Measurements from ENCODE around the gene ZBTB16.

Gene ZBTB16

DNA sequence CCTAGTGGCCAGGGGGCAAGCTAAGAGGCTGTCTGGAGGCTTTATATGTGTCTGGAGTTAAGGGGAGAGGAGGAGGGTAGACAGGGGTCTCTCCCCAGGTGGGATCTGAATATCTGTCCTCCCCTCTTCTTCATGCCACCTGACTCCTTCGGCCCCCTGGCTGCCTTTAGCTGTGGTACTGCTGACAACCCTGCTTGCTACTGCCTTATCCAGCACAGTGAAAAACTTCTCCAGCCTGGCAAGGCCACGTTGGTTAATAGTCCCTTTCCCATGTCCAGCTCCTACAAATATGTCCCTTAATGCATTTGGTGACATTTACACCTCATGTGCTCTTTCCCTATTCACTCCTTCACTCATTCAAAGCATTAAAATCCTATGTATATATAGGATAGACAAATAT, 194.3 kb downstream of the ZBTB16 start:
- no peak for FAIRE-seq

DNA sequence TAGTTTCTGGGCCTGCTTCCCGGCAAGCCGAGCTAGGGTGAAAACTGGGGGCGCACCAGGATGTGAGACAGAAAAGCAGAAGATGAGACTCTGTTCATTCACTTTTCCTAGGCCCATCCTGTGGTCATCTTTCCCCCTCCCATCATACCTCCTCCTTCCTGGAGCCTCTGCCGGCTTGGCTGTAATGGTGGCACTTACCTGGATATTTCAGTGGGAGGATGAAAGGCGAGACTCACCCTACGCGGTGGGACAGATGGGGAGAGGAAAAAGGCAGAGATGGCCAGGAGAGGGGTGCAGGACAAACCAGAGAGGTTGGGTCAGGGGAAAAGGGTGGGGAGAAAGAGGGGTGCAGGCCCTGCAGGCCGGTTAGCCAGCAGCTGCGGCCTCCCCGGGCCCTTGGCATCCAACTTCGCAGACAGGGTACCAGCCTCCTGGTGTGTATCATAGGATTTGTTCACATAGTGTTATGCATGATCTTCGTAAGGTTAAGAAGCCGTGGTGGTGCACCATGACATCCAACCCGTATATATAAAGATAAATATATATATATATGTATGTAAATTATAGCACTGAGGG, 195.1 kb downstream of the ZBTB16 start:
- DNase-seq (ENCODE audit: insufficient read length, low spot score) (no peak), FAIRE-seq (no peak)

More for the DNA sequence above, 194.3 kb downstream of the ZBTB16 start:
- no peak for DNase-seq (ENCODE audit: insufficient read length, low spot score)

DNA sequence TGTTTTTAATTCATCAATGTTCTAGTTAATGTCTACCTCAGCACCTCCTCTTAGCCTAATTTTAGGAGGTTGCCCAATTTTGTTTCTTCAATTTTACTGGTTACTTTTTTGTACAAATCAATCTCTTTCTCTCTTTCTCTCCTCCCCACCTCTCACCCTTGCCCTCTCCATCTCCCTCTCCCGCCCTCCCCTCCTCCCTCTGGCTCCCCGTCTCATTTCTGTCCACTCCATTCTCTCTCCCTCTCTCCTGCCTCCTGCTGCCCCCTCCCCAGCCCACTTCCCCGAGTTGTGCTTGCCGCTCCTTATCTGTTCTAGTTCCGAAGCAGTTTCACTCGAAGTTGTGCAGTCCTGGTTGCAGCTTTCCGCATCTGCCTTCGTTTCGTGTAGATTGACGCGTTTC, 195.8 kb downstream of the ZBTB16 start:
- FAIRE-seq (no peak), DNase-seq (ENCODE audit: insufficient read length, low spot score) (no peak)

DNA sequence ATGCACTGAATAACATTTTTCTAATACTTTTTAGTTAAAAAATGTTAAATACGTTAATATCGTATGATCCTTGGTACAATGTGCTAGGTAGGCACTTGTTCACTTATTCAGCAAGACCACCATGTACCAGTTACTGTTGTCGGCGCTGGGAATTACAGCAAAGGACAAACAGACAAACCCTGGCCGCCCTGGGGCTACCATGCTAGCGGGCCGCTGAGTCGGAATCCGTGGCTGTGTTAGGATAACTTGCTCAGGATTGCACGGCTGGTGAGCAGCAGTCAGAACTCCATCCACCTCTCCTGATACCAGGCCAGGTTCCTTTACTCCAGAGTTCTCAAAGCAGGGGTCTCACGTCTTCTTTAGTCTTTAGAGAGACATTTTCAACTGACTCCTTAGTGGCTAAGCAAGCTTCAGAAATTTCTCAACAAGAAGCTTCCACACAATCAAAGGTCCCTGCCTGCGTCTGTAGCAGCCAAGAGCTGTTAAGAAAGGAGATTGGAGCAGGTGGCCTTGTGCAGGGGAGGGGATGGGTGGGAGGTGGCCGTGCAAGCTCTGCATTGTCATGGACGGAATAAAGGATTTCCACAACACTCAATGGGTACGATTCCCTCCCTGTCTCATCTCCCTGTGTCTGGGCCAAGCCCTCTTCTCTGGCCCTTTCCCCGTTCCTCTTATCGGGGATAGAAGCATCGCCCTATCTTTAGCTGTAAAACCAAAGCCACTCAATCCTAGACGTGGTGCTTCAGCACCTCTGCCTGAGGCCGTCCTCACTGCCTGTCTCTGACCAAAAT, 196.9 kb downstream of the ZBTB16 start:
- FAIRE-seq (no peak), DNase-seq (ENCODE audit: insufficient read length, low spot score) (no peak)

DNA sequence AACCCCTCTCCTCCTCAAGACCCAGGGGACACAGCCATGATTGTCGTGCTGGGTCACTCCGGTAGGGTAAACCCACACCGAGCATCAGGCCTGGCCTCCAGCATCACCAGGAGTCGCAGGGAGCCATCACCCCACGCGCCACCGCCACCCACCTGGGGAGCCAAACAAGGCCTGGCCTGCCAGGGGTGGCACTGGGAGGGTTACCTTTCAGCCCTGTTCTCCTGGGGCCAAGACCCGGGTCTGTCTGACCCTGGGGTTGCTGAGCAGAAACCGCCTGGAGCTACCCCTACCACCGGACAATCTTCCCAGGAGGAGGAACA, 197.4 kb downstream of the ZBTB16 start:
- FAIRE-seq (no peak), DNase-seq (ENCODE audit: insufficient read length, low spot score) (no peak)

DNA sequence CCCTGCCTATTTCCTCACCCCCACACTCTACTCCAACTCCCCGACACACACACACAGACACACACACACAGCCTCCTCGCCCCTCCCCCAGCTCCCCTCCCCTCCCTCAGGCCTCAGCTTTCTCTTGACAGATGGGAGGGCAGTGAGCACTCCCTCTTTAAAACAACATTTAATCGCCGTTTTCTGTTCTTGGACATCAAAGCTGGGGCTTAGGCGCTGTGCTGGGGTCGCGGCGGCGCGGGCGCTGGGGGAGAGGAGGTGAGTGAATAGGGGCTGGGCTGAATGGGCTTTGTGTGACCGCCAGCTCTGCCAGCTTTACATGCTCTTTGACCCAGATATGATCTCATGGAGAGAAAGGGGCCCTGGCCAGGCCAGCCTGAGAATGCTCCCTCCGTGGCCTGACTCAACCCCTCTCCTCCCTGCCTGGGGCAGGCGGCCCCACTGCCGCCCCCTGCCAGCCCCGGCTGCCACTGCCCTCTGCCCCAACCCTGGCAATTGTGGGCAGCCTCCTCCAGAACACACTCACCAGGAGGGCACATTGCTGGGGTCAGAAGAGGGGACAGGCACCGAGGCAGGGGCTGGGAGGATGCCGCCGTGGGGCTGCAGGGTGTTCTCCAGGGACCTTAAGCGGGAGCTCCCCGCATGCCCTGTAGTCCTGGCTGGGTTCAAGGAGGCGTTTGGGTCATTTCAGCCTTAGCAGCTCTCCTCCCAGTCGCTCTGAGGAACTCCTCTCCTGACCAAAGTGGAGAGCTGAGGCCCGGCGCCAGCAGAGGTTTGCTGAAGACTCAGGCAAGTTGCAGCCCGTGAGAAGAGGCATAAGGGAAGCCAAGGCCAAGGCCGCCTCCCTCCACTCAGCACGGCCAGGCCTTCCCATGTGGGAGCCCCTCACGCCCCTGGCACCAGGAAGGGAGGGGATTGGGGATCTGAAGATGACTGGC, 198.4 kb downstream of the ZBTB16 start:
- DNase-seq (ENCODE audit: insufficient read length, low spot score) (no peak), FAIRE-seq (no peak)

DNA sequence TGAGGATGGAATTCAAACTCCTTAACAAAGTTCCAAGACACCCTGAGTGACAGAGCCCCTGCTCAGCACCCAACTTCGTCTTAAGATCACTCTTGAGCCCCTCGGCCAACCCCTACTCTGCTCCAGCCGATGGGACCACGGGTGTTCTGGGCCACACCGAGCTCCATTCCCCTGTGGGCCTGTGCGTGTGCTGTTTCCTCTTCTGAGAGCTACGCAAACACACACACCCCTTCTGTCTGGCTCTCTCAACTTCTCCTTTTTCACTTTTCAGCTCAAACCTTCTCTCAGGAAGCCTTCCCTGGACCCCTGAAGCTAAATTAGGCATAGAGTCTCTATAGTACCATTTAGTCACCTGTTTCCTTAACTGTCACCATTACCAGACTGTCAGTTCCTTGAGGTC, 199.2 kb downstream of the ZBTB16 start:
- FAIRE-seq (no peak), DNase-seq (ENCODE audit: insufficient read length, low spot score) (no peak)

DNA sequence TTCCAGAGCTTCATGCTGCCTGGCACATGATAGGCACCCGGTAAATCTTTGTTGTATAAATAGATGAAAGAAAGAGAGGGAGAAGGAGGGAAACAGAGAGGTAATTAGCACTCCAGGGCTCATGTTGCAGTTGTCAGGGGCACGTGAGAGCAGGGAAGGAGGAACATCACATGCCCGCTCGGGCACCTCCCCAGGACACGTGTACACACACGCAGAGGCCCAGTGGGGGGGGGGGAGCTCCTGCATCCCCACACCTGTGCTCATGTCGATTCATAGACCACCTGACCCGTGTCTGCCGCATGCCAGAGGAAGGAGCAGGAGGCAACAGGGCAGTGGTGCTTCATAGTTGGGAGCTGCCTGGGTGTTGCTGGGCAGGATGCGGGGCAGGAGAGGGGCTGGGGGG, 199.6 kb downstream of the ZBTB16 start:
- no peak for FAIRE-seq
- DNase-seq (ENCODE audit: insufficient read length, low spot score): no peak

DNA sequence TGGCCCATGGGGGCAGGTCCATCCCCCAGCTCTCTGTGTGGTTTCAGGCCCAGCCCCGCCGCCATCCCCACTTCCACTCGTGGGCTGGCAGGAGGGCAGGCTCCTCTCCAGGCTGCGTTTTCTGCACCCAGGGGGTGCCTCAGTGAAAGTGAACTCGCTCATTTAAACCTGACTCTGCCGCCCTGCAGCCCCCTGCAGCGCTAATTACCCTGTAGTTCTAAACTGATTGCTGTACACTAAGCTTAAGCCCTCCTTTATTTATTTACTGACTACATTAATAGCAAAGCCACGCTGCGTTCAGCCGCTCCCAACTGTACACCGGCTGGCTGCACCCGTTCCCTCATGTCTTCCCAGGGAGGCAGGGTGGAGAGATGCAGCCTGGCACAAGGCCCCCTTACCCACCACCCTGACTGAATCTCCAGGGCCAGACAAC, 200.1 kb downstream of the ZBTB16 start:
- DNase-seq (ENCODE audit: insufficient read length, low spot score) (no peak), FAIRE-seq (no peak)

DNA sequence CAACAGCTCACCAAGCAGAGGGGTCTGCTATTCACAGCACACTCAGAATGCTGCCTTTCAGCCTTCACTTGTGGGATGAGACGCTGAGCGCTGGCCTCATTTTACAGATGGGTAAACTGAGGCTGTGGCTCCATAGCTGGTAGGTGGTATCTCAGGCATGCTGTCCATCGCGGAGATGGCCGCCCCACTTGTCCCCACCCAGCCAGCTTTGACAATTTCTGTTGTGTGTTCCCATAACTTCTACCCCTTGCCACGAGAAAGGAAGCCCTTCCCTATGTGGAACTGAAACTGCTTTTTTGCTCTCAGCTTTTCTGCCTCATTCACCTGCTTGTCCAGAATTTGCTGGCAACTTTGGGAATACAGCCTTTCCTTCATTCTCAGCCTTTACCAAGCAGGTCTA, 200.6 kb downstream of the ZBTB16 start:
- DNase-seq (ENCODE audit: insufficient read length, low spot score) (no peak), FAIRE-seq (no peak)

DNA sequence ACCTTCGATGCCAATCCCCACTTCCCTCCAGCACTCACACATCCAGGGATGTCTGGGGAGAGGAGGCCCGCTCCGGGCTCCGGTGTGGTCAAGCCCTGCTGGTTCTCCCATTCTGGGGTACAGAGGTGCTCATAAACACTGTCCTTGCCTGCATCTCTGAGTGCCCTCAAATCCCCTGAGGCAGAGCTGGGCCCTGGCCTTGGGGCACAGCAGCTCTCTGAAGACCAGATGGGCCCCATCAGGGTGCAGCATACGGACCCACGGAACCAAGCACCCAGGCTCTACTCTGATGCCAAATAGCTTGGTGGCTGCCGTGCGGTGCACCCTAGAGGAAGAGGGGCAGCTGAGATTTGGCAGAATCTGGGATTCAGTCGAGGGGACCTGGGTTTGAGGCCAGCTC, 201.0 kb downstream of the ZBTB16 start:
- FAIRE-seq: no peak
- no peak for DNase-seq (ENCODE audit: insufficient read length, low spot score)

DNA sequence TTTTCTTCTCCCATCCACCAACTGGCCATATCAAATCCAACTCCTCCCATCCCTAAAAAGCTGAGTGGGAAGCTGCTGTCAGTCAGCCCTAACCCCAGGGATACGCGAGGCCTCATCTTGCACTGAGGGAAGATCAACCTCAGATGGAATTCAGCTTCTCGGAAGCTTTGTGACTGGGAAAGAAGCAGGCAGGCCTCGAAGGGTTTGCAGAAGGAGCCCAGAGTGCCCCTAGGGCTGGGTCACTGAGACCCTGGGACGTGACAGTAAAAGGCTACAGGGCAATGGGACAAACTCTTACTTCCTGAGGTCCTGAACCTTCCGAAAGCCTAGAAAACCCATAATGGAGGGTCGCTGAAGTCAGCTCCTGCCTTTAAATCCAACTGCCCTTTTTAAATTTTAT, 202.3 kb downstream of the ZBTB16 start:
- no peak for DNase-seq (ENCODE audit: insufficient read length, low spot score)
- no peak for FAIRE-seq

DNA sequence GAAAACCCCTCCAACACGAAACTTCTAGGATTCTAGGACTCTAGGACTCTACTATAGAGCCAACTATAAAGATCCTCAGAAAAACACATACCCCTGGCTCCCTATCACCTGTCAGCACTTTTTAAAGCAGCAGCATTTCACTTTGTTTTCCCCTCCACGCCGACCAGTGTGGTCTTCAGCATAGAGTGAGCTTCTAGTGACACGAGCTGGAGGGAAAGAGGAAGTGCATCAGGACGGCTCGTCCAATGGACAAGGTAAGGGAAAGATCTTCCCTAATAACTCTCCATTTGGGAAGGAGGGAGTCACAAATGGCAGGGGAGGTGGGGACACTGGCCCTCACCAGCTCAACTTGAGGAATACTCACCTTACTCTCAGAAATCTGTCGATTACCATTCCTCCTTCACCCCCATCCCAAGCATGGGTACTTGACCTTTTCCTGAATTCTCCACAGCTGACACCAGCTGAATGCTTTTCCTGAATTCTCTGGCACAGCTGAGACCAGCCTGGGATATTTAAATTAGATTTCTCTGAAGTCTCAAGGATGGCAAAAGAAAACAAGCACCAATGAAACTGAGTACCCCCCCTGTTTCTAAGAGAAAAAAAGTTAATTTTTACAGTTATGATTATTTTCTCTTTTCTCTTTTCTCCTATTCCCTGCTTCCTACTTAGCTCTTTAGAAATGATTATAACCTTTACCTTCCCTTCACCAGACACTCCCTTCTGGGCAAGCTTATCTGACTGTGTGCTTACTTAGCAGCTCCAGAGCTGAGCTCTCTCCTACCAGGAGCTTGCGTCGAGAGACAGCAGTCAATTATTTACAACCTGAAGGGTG, 203.4 kb downstream of the ZBTB16 start:
- DNase-seq (ENCODE audit: insufficient read length, low spot score) (no peak), FAIRE-seq (no peak)

DNA sequence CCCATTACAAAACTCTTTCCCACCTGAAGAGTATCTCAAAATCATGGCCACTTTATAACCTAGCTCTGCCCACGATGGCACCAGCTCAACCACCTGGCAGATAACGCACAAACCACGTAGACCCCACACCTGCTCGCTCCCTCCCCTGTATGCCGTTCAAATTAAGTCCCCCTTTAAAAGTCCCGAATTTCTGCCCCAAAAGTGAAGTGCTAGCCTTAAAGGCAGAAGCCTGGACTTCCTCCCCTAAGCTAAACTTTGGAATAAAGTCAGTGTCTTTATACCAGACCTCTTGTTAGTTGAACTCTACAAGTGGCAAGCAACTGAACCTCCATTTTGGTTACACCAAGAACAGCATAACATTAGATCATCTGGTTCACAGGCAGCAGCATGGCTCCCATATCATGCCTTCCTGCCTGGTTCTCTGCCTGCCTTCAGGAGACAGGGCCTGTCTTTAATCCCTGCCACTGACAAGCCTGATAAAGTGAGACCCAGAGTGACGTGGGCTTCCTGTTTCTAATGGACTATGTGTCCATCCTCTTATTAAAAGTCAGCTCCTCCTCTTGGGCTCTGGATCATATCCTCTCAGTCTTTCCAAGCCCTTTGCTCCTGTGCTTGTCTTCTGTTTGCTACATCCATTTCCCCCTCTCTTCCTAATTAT, 204.1 kb downstream of the ZBTB16 start:
- no peak for DNase-seq (ENCODE audit: insufficient read length, low spot score)

DNA sequence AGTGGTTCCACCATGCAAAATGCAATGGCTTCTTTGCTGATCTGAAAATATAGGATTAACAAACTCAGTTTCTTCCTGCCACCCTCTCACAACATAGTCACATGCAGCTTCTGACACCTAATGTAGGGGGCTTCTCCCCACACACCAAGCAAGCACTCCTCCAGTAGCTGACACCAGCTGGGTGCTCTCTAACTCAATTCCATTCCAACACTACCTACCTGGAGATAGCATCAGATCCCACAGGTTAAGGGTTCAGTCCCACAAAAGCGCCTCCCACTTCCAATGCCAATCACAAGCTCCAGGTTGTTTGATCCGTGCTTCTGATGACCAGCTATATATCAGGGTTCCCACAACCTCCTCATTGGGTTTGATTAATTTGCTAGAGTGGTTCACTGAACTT, 204.9 kb downstream of the ZBTB16 start:
- DNase-seq (ENCODE audit: insufficient read length, low spot score): no peak
- no peak for FAIRE-seq

More for the DNA sequence above, 204.1 kb downstream of the ZBTB16 start:
- no peak for FAIRE-seq

DNA sequence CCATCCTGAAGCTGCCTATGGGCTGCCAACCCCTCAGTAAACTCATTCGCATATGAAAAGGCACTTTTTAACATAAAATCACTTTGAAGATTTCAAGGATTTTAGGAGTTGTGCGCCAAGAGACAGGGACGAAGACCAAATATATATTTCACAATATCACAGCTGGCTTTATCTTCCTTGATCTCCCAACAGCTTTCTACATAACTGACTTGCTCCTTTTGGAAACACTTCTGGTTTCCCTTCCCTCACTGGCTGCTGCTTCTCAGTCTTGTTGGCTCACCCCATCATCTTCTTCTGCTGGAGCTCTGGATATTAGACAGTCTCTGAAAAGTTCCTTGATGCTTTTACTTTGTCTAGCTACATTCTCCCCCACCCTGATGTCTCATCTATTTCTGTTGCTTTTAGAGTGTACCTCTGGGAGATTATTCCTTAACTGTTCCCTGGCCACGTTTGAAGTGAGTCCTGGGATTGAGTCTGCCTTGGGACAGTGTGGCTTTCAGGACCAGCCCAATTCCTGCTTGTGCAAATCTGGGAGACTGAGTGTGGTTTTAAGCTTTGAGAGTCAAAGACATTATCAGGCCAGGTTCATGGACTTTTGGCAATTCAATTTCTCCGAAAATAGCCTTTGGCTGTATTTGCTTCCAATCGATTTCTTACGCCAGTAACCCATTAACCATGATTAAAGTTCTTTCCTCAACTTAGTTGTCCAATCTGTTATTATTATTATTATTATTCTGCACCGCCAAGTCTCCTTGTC, 205.8 kb downstream of the ZBTB16 start:
- FAIRE-seq: no peak
- no peak for DNase-seq (ENCODE audit: insufficient read length, low spot score)

DNA sequence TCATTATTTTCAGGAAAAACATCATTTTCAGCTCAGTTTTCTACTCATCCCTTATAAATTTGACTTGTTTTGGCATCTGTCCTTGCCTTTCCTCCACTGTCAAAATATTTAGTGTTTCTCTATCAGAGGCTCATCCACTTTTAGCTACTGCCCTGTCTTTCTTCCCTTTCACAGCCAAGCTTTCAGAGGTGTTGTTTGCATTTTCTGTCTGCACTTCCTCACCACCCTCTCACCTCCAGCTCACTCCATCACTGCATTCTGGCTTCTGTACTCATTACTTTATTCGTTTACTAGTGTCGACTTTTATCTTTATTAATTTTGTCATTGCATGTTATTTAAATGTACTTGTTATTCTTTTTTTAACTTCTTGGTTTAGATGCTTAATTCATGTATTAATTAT, 210.0 kb downstream of the ZBTB16 start:
- DNase-seq (ENCODE audit: insufficient read length, low spot score) (no peak), FAIRE-seq (no peak)

DNA sequence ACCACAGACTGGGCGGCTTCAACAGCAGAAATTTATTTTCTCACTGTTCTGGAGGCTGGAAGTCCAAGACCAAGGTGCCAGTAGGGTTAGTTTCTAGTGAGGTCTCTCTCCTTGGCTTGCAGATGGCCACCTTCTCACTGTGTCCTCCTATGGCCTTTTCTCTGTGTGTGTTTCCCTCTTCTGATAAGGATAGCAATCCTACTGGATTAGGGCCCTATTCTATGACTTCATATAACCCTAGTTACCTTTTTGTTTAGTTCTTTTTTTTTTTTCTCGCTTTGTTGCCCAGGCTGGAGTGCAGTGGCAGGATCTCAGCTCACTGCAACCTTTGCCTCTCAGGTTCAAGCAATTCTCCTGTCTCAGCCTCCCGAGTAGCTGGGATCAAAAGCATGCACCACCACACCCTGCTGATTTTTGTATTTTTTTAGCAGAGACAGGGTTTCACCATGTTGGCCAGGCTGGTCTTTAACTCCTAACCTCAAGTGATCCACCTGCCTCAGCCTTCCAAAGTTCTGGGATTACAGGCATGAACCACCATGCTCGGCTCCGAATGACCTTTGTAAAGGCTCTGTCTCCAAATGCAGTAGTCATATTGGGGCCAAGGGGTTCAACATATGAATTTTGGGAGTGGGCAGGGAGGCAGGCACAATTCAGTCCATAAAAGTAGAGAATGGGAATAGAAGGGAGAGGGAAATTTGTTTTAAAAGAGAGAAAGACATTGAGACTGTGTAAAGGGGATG, 211.2 kb downstream of the ZBTB16 start:
- no peak for FAIRE-seq

DNA sequence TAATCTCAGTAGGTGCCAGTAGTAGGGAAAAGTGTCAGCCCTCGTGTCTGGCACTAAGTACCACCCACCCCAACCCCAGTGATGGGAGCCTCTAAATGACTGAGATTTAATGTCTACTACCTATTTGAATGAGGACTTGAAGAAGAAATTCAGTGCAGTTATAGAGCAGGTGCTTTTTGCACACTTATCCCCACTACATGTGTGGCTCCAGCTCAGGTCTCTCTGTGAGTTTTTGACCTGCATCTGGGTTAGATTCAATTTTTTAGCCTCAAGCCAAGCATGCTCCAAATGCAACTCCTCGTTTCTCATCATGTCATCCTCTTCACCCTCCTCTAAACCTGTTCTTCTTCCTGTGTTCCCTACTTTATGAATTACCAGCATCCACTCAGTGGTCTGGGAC, 211.8 kb downstream of the ZBTB16 start:
- FAIRE-seq (no peak), DNase-seq (ENCODE audit: insufficient read length, low spot score) (no peak)

More for the DNA sequence above, 211.2 kb downstream of the ZBTB16 start:
- no peak for DNase-seq (ENCODE audit: insufficient read length, low spot score)
